Heart left ventricle (tissue), 16 donors: Measurements from ENCODE around the gene TGFBR2. TPM values are rescaled to one million over a fixed set of nuclear protein-coding genes. Genes with fewer than 3 reads are reported as not detected.

Experiments used
- ATAC-seq, 4 donors: fragments of 200-7000 bp; cut with Tn5 transposase; one replicate each; pipeline ENCODE4 v1.9.1; 2020 to 2022; ENCODE audit warnings: moderate library complexity in 4 of 4, mild to moderate bottlenecking in 3 of 4, moderate number of reproducible peaks in 1 of 4
- DNase-seq, 5 donors: peaks; one replicate each; pipeline ENCODE4 v3.0.0-alpha.2; 2020
- H3K27ac ChIP-seq, 12 donors: fragments of 200-600 bp; sonication (generic) in 4 of 12; one replicate each; pipeline versions ENCODE4 v1.5.0 to v1.8.0; 2016 to 2022; ENCODE audit warnings: mild to moderate bottlenecking in 2 of 12
- H3K27me3 ChIP-seq, 9 donors: fragments of 200-600 bp; sonication (generic) in 2 of 9; one replicate each; pipeline versions ENCODE4 v1.5.1 to v1.8.0; 2016 to 2022; ENCODE audit warnings: mild to moderate bottlenecking in 3 of 9
- H3K36me3 ChIP-seq, 9 donors: fragments of 200-600 bp; sonication (generic) in 2 of 9; one replicate each; pipeline versions ENCODE4 v1.5.0 to v1.8.0; 2018 to 2022; ENCODE audit warnings: mild to moderate bottlenecking in 2 of 9
- H3K4me1 ChIP-seq, 12 donors: fragments of 200-600 bp; sonication (generic) in 4 of 12; one replicate each; pipeline versions ENCODE4 v1.5.0 to v1.8.0; 2016 to 2022; ENCODE audit warnings: mild to moderate bottlenecking in 3 of 12
- H3K4me3 ChIP-seq, 12 donors: fragments of 200-600 bp; sonication (generic) in 4 of 12; one replicate each; pipeline versions ENCODE4 v1.5.0 to v1.8.0; 2017 to 2022; ENCODE audit warnings: mild to moderate bottlenecking in 9 of 12, moderate library complexity in 4 of 12
- H3K9me3 ChIP-seq, 12 donors: fragments of 200-600 bp; sonication (generic) in 4 of 12; one replicate each; pipeline versions ENCODE4 v1.5.0 to v1.8.0; 2016 to 2022; ENCODE audit warnings: mild to moderate bottlenecking in 1 of 12
- POLR2A ChIP-seq, 2 donors: fragments of 450-650 bp; IDR thresholded peaks; one replicate each; pipeline ENCODE4 v1.6.1; 2017; ENCODE audit warnings: antibody characterized with exemption in 2 of 2, mild to moderate bottlenecking in 2 of 2, moderate library complexity in 2 of 2
- WGBS, 4 donors: extraction: QIAGEN DNeasy Blood & Tissue Kit in 2 of 4; methylation state at CpG; one replicate each; pipeline versions ENCODE4 v1.1.5 to v1.1.7; 2013 to 2018; 5-methylcytosine and 5-hydroxymethylcytosine counted together
- intact Hi-C, 10 donors: fragments of 100-400 bp; cut with DNase I; formaldehyde crosslinking; loops; one replicate each; pipeline versions ENCODE4 v1.11.1 to v1.14.2; 2022
- polyA plus RNA-seq, 2 donors: library from polyadenylated mRNA; stranded (reverse); fragments of 200-250 nt; gene quantifications; one replicate each; pipeline ENCODE4 v1.2.3, GENCODE V29; 2013
- total RNA-seq, 9 donors: library from RNA; depleted of rRNA in 2 of 9; stranded (reverse); fragments of >200 nt in 2 of 9; fragmentation: NEBNext Ultra II Directional in 3 of 9; extraction: Animal tissue kit (Norgen Biotek cat#: 25700) in 3 of 9; gene quantifications; one replicate each; pipeline versions ENCODE4 v1.1.0 to v1.2.4, GENCODE V29; 2016 to 2023
- TF ChIP-seq, protein P1 (sequence below), 12 donors: fragments of 200-600 bp; sonication (generic) in 4 of 12; IDR thresholded peaks; one replicate each; pipeline versions ENCODE4 v1.5.0 to v1.8.0; 2018 to 2022; ENCODE audit warnings: antibody characterized with exemption in 12 of 12, mild to moderate bottlenecking in 5 of 12
- donor health status: ischemic (EF 13 %, LVEDD 7.1; RV severe dilation, severe dysfunction).
- donor health status: healthy with polysubstance abuse.
- donor health status: DM: no; HTN: yes; CAD: no.
- donor health status: DM: no; HTN: no; CAD: no.
- donor health status: ischemic (EF 25% LVEDD 6.9; RV normal size, moderate dysfunction).
- donor health status: ischemic (EF 25% LVEDD 5.7; RV mildly dilated, moderate dysfunction).
- donor health status: healthy.
- donor health status: DM: yes; HTN: yes; CAD: no.
- donor health status: ischemic (EF 35%, LVEDD 5.7; RV mildly dilated, moderate dysfunction).
- donor health status: nonischemic (EF 11% LVEDD 7.7; RV severe dilation, severe dysfunction).
- donor health status: DM: yes; HTN: yes; CAD: no.
- donor health status: PGD.
- donor health status: ischemic (EF 29% LVEDD 5.4; RV normal size, mild dysfunction).
- donor health status: nonischemic (EF 23%, LVEDD 6.1; RV moderate dilation, normal function).

The TGFBR2 gene
- total and polyA plus RNA-seq, 11 donors: 13.8 to 217 (median 143) TPM

DNA sequence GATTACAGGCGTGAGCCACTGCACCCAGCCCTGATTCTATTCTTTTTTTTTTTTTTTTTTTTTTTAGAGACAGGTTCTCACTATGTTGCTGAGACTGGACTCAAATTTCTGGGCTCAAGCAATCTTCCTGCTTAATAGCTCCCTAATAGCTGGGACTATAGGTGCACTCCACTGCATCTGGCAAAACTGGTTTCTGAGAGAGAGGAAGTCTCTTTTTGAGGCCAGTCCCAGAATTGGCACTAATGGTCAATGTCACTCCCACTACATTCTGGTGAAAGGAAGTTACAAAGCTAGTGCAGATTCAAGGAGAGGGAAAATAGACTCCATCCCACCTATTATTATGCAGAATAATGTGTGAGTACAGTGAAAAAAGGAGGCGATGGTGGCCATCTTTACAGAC is 5.8 kb upstream of the TGFBR2 start:
- Histone ChIP-seq H3K4me1 (peaks cover 0 to 72% (median 18%) of the 10 kb centered on the region in 12 donors), H3K36me3 (no peaks in the 10 kb centered on the region), H3K4me3 (no peak overlapping the region), H3K27ac (no peak overlapping the region), H3K9me3 (no peaks in the 10 kb centered on the region), H3K27me3 (no peaks in the 10 kb centered on the region)
- intact Hi-C loops: loop anchor here in 5 of 10 donors (10.0 kb wide), 5 partner anchors 86 to 276 kb away; no protein-coding TSS in a partner anchor
- 76 to 90% (median 86%) methylated on average over 2 of the region's 2 CpGs for WGBS, 4 donors
- DNase-seq: no peak
- ATAC-seq: no peak
- no peak for TF ChIP-seq POLR2A (IDR thresholded peaks at IDR 0.05)
- TF ChIP-seq, protein P1, sequence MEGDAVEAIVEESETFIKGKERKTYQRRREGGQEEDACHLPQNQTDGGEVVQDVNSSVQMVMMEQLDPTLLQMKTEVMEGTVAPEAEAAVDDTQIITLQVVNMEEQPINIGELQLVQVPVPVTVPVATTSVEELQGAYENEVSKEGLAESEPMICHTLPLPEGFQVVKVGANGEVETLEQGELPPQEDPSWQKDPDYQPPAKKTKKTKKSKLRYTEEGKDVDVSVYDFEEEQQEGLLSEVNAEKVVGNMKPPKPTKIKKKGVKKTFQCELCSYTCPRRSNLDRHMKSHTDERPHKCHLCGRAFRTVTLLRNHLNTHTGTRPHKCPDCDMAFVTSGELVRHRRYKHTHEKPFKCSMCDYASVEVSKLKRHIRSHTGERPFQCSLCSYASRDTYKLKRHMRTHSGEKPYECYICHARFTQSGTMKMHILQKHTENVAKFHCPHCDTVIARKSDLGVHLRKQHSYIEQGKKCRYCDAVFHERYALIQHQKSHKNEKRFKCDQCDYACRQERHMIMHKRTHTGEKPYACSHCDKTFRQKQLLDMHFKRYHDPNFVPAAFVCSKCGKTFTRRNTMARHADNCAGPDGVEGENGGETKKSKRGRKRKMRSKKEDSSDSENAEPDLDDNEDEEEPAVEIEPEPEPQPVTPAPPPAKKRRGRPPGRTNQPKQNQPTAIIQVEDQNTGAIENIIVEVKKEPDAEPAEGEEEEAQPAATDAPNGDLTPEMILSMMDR (IDR thresholded peaks at IDR 0.05): no peak

DNA sequence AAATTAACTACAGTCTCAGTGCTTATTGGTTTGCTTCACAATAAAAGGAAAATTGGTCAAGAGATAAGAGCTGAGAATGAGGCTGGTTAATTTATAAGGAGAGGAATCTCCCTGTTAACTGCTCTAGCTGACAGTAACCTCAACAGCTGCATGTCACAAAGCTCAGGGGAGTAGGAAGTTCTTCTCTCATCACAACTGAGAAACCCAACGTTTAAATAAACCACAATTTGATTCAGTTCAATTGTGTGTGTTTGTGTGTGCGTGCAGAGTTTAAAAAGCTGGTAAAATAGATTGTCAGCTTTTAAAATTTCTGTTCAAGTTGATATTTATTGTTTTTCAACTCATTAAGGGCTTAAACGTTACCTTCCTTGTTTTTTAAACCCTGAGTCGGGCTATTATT is 3.5 kb upstream of the TGFBR2 start:
- TF ChIP-seq POLR2A (IDR thresholded peaks at IDR 0.05): no peak
- TF ChIP-seq, protein P1 (IDR thresholded peaks at IDR 0.05): no peak
- WGBS, 4 donors: 72 to 79% (median 76%) methylated on average over 4 of the region's 4 CpGs
- ATAC-seq: no peak
- Histone ChIP-seq H3K4me3 (no peak overlapping the region), H3K36me3 (no peaks in the 10 kb centered on the region), H3K4me1 (peaks cover 0 to 64% (median 14%) of the 10 kb centered on the region in 12 donors), H3K27me3 (no peaks in the 10 kb centered on the region), H3K9me3 (no peaks in the 10 kb centered on the region), H3K27ac (peak overlapping the region in 2 of 12 donors; percentile 1 to 100)
- DNase-seq: no peak
- intact Hi-C loops: loop anchor here in 5 of 10 donors (10.0 kb wide), 5 partner anchors 88 to 278 kb away; no protein-coding TSS in a partner anchor

DNA sequence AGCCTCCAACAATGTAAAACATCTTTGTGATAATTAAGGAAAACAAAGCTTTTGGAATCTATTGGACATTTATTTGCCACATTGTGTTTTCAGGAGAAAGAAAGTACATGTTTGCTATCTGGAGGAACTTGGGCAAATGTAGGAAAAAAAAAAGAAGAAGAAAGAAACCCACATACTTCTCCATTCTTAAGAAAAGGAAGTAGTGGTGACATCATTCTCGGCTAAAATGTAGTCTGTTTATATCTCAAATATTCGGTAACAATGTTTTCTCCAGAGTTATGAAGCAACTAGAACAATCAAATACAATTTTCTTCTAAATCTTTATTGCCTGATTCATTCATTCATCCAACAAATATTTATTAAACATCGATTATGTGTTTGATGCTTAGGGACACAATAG is 2.3 kb upstream of the TGFBR2 start:
- Histone ChIP-seq H3K36me3 (no peaks in the 10 kb centered on the region), H3K27me3 (no peaks in the 10 kb centered on the region), H3K4me1 (peaks cover 0 to 65% (median 24%) of the 10 kb centered on the region in 12 donors), H3K27ac (peak overlapping the region in 7 of 12 donors; percentile 7 to 100 (median 99)), H3K9me3 (no peaks in the 10 kb centered on the region), H3K4me3 (peak overlapping the region in 1 of 12 donors; percentile 30)
- ATAC-seq (no peak), DNase-seq (no peak)
- 65 to 73% (median 67%) methylated on average over 3 of the region's 3 CpGs for WGBS, 4 donors
- intact Hi-C loops: loop anchor here in 5 of 10 donors (2.0 to 10.0 kb wide), 6 partner anchors 85 to 279 kb away; no protein-coding TSS in a partner anchor
- no peak for TF ChIP-seq POLR2A (IDR thresholded peaks at IDR 0.05)
- TF ChIP-seq, protein P1 (IDR thresholded peaks at IDR 0.05): no peak

DNA sequence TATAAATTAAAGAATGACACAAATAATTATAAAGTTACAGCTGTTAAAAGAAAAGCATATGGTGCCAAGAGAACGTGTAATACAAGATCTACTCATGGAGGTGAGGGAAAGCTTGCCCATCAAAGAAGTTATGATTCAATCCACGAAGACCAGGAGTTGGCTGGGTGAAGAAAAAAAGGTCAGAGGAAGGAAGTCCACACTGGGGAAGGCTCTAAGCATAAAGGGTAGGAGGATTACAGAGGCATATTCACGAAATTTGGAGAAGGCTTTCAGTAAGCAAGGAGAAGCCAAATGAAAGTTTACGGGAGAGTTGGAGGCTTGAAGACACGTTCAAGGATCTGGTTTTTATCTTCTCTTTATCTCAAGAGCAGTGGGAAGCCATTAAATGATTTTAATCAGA is 1.8 kb upstream of the TGFBR2 start:
- Histone ChIP-seq H3K36me3 (peaks cover 0 to under 1% (median 0%) of the 10 kb centered on the region in 9 donors), H3K27me3 (no peaks in the 10 kb centered on the region), H3K4me1 (peaks cover 0 to 66% (median 27%) of the 10 kb centered on the region in 12 donors), H3K27ac (peak overlapping the region in 9 of 12 donors; percentile 7 to 100 (median 55)), H3K9me3 (no peaks in the 10 kb centered on the region), H3K4me3 (peak overlapping the region in 2 of 12 donors; percentile 9 to 30)
- DNase-seq (no peak), ATAC-seq (no peak)
- intact Hi-C loops: loop anchor here in 5 of 10 donors (2.0 to 10.0 kb wide), 6 partner anchors 84 to 280 kb away; no protein-coding TSS in a partner anchor
- TF ChIP-seq, protein P1 (IDR thresholded peaks at IDR 0.05): no peak
- no peak for TF ChIP-seq POLR2A (IDR thresholded peaks at IDR 0.05)
- 70 to 74% (median 71%) methylated on average over 5 of the region's 5 CpGs for WGBS, 4 donors
